ENCODE data around the gene TMEM150B.

DNA sequence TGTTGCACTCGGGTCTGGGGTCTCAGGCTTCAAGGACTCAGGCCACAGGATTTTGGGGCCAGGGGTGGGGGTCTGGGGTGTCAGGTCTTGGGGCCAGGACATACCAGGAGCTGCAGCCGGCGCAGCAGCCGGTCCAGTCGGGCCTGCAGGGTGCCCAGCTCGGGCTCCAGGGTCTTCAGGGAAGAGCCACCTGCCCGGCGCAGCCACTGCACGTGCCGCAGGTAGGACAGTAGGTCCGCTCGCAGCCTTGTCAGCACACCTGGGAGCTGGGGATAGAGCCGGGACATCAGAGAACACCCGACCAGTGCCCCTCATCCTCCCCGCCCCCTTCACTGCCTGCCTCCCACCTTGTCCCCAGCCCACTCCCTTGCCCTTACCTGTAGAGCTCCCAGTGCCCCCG, 43.0 kb upstream of the TMEM150B start:
- TF ChIP-seq, protein P1, sequence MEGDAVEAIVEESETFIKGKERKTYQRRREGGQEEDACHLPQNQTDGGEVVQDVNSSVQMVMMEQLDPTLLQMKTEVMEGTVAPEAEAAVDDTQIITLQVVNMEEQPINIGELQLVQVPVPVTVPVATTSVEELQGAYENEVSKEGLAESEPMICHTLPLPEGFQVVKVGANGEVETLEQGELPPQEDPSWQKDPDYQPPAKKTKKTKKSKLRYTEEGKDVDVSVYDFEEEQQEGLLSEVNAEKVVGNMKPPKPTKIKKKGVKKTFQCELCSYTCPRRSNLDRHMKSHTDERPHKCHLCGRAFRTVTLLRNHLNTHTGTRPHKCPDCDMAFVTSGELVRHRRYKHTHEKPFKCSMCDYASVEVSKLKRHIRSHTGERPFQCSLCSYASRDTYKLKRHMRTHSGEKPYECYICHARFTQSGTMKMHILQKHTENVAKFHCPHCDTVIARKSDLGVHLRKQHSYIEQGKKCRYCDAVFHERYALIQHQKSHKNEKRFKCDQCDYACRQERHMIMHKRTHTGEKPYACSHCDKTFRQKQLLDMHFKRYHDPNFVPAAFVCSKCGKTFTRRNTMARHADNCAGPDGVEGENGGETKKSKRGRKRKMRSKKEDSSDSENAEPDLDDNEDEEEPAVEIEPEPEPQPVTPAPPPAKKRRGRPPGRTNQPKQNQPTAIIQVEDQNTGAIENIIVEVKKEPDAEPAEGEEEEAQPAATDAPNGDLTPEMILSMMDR (IDR thresholded peaks at IDR 0.05), result no peak
- TF ChIP-seq POLR2A (IDR thresholded peaks at IDR 0.05), result no peak

All from adrenal gland (tissue), 5 donors.